22Rv1 (cell line): Measurements from ENCODE around the gene RPL23.

Experiments
- CTCF ChIP-seq: fragments of 450-650 bp; IDR thresholded peaks from 2 replicates; pipeline ENCODE4 v1.5.1; 2017; ENCODE audit warnings: mild to moderate bottlenecking
- ZFX ChIP-seq: fragments of 450-650 bp; IDR thresholded peaks from 2 replicates; pipeline ENCODE4 v1.6.1; 2017; ENCODE audit warnings: antibody characterized with exemption, borderline replicate concordance

GRCh38 chr17:38879878-38880665 is 26.6 kb upstream of the RPL23 start:
- TF ChIP-seq CTCF (no peak), ZFX (no peak)
